ENCODE data around the gene TSPAN2.

Gene TSPAN2

GRCh38 chr1:115123116-115123515, 33.8 kb upstream of the TSPAN2 start:
- no peak for TF ChIP-seq CTCF (IDR thresholded peaks at IDR 0.05; ENCODE audit: insufficient read depth, low read depth, low read length, missing control alignments)
- no peak for DNase-seq (ENCODE audit: low read depth)

GRCh38 chr1:115121793-115122192, 32.5 kb upstream of the TSPAN2 start:
- no peak for TF ChIP-seq CTCF (IDR thresholded peaks at IDR 0.05; ENCODE audit: insufficient read depth, low read depth, low read length, missing control alignments)
- no peak overlapping the region for H3K4me3 ChIP-seq (ENCODE audit: low read depth, low read length)
- no peak for DNase-seq (ENCODE audit: low read depth)

More at GRCh38 chr1:115123116-115123515, 33.8 kb upstream of the TSPAN2 start:
- H3K4me3 ChIP-seq (ENCODE audit: low read depth, low read length) = no peak overlapping the region

GRCh38 chr1:115120296-115120695, 31.0 kb upstream of the TSPAN2 start:
- no peak for TF ChIP-seq CTCF (IDR thresholded peaks at IDR 0.05; ENCODE audit: insufficient read depth, low read depth, low read length, missing control alignments)
- DNase-seq (ENCODE audit: low read depth) = no peak

GRCh38 chr1:115118611-115119010, 29.3 kb upstream of the TSPAN2 start:
- no peak overlapping the region for H3K4me3 ChIP-seq (ENCODE audit: low read depth, low read length)
- no peak for TF ChIP-seq CTCF (IDR thresholded peaks at IDR 0.05; ENCODE audit: insufficient read depth, low read depth, low read length, missing control alignments)
- DNase-seq (ENCODE audit: low read depth) = no peak

More at GRCh38 chr1:115120296-115120695, 31.0 kb upstream of the TSPAN2 start:
- no peak overlapping the region for H3K4me3 ChIP-seq (ENCODE audit: low read depth, low read length)

GRCh38 chr1:115118086-115118485, 28.8 kb upstream of the TSPAN2 start:
- no peak overlapping the region for H3K4me3 ChIP-seq (ENCODE audit: low read depth, low read length)
- no peak for DNase-seq (ENCODE audit: low read depth)
- TF ChIP-seq CTCF (IDR thresholded peaks at IDR 0.05; ENCODE audit: insufficient read depth, low read depth, low read length, missing control alignments) = no peak

- TF ChIP-seq CTCF (IDR thresholded peaks at IDR 0.05; ENCODE audit: insufficient read depth, low read depth, low read length, missing control alignments) = no peak
- DNase-seq (ENCODE audit: low read depth) = no peak
- H3K4me3 ChIP-seq (ENCODE audit: low read depth, low read length) = no peak overlapping the region
Observed at GRCh38 chr1:115117298-115117697, 28.0 kb upstream of the TSPAN2 start.

GRCh38 chr1:115116512-115116911, 27.2 kb upstream of the TSPAN2 start:
- no peak for TF ChIP-seq CTCF (IDR thresholded peaks at IDR 0.05; ENCODE audit: insufficient read depth, low read depth, low read length, missing control alignments)
- DNase-seq (ENCODE audit: low read depth) = no peak
- H3K4me3 ChIP-seq (ENCODE audit: low read depth, low read length) = no peak overlapping the region

Data from GM12865 (cell line).